ENCODE results near the gene CAD. TPM values are rescaled to one million over a fixed set of nuclear protein-coding genes. Genes with fewer than 3 reads are reported as not detected.

CAD gene
- total and polyA plus RNA-seq, 10 of the 15 experiments (the other 5 are each of a cell fraction or from before 2014, with no cell fraction given): 7.6 to 119 (median 50.7) TPM

- ChIA-PET SMC1A (ENCODE audit: uncharacterized antibody, unreplicated experiment) (no interaction called here), RAD21 (ENCODE audit: unreplicated experiment) (no interaction called here), POLR2A (no interaction called here), CTCF (no interaction called here)
- DNase-seq (ENCODE audit: low read depth, low spot score): no peak
- Histone ChIP-seq H3K27ac (ENCODE audit: control insufficient read depth, insufficient read depth) (no peak overlapping the region), H3K36me3 (ENCODE audit: control insufficient read depth in 2 of 2, insufficient read depth in 2 of 2, low read length in 1 of 2) (peaks cover 26 to 31% of the 10 kb centered on the region in 2 experiments; a peak in 3 of 4 replicates), H2AFZ (ENCODE audit: control insufficient read depth, low read depth, low read length) (no peak overlapping the region), H3K27me3 (replicated peaks in 1 of 2; ENCODE audit: control insufficient read depth in 2 of 2, insufficient read depth in 2 of 2, low read length in 1 of 2) (no peaks in the 10 kb centered on the region), H3K4me1 (ENCODE audit: control insufficient read depth, insufficient read depth, low read length) (no peaks in the 10 kb centered on the region), H3K9ac (ENCODE audit: control insufficient read depth, insufficient read depth, low read length) (no peak overlapping the region), H3K79me2 (ENCODE audit: control insufficient read depth, insufficient read depth, low read length) (peaks cover 19% of the 10 kb centered on the region), H3K4me2 (ENCODE audit: control insufficient read depth, insufficient read depth) (no peak overlapping the region), H4K20me1 (ENCODE audit: control insufficient read depth, insufficient read depth) (no peaks in the 10 kb centered on the region), H3K4me3 (no peak overlapping the region), H3K9me3 (replicated peaks; ENCODE audit: control insufficient read depth, insufficient read depth, low read length) (no peaks in the 10 kb centered on the region)
- no peak for ATAC-seq
- no peak for FAIRE-seq
- intact Hi-C loops (cut with micrococcal nuclease; ENCODE audit: unreplicated experiment): no loop called here
- in situ Hi-C loops (cut with MboI): no loop called here
- 100% methylated on average over 5 of the region's 5 CpGs for WGBS (ENCODE audit: insufficient coverage, insufficient replicate concordance, low lambda C conversion rate, missing lambda C conversion rate)
- no TSS peak for BruUV-seq (replicated peaks)
- TF ChIP-seq CEBPZ (IDR thresholded peaks at IDR 0.05; ENCODE audit: low read depth, low read length) (no peak), ASH2L (IDR thresholded peaks at IDR 0.05; ENCODE audit: borderline replicate concordance, low read depth) (no peak), CHD1 (IDR thresholded peaks at IDR 0.05; ENCODE audit: low read depth, low read length) (no peak), ZZZ3 (IDR thresholded peaks at IDR 0.05; ENCODE audit: control insufficient read depth, insufficient read length, low read depth) (no peak), E2F4 (IDR thresholded peaks at IDR 0.05; ENCODE audit: low read depth, low read length) (no peak), CREM (IDR thresholded peaks at IDR 0.05; ENCODE audit: low read depth) (no peak), CEBPB (IDR thresholded peaks at IDR 0.05; ENCODE audit: borderline replicate concordance in 1 of 2, low read depth in 2 of 2, low read length in 2 of 2) (no peak), NFYB (IDR thresholded peaks at IDR 0.05; ENCODE audit: insufficient read depth, low read depth, low read length) (no peak), RAD51 (IDR thresholded peaks at IDR 0.05) (no peak), SREBF2 (IDR thresholded peaks at IDR 0.05; ENCODE audit: low read length) (no peak), SMC3 (IDR thresholded peaks at IDR 0.05; ENCODE audit: borderline replicate concordance, low read length) (no peak), SMAD5 (IDR thresholded peaks at IDR 0.05; ENCODE audit: low read depth) (no peak), NFXL1 (IDR thresholded peaks at IDR 0.05; ENCODE audit: borderline replicate concordance) (no peak), RELA (IDR thresholded peaks at IDR 0.05; ENCODE audit: borderline replicate concordance, partially characterized antibody) (no peak), BRCA1 (IDR thresholded peaks at IDR 0.05; ENCODE audit: low read depth, low read length) (no peak), EED (IDR thresholded peaks at IDR 0.05; ENCODE audit: low read depth) (no peak)
- TF ChIP-seq, protein P1, sequence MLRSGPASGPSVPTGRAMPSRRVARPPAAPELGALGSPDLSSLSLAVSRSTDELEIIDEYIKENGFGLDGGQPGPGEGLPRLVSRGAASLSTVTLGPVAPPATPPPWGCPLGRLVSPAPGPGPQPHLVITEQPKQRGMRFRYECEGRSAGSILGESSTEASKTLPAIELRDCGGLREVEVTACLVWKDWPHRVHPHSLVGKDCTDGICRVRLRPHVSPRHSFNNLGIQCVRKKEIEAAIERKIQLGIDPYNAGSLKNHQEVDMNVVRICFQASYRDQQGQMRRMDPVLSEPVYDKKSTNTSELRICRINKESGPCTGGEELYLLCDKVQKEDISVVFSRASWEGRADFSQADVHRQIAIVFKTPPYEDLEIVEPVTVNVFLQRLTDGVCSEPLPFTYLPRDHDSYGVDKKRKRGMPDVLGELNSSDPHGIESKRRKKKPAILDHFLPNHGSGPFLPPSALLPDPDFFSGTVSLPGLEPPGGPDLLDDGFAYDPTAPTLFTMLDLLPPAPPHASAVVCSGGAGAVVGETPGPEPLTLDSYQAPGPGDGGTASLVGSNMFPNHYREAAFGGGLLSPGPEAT (IDR thresholded peaks at IDR 0.05; ENCODE audit: low read depth): no peak
Measured at GRCh38 chr2:27222407-27222806, 5.2 kb downstream of the CAD start.

Data from GM12878 (cell line).